Mesendoderm (in vitro differentiated cells): ENCODE data around the gene RPL10A.

Experiments
- DNase-seq: peaks from one replicate; pipeline ENCODE4 v3.0.0; 2013
- H2AK5ac ChIP-seq: 2 replicates; pipeline ENCODE4 v1.6.1; 2013; ENCODE audit warnings: low read length, inconsistent platforms
- H2BK120ac ChIP-seq: 2 replicates; pipeline ENCODE4 v1.6.1; 2013; ENCODE audit warnings: low read depth, mild to moderate bottlenecking, low read length, moderate library complexity, mixed read lengths
- H2BK15ac ChIP-seq: replicated peaks from 2 replicates; pipeline ENCODE4 v1.6.1; 2013; ENCODE audit warnings: low read depth, mild to moderate bottlenecking, moderate library complexity
- H2BK5ac ChIP-seq: 2 replicates; pipeline ENCODE4 v1.6.1; 2013; ENCODE audit warnings: low read length, inconsistent platforms
- H3K18ac ChIP-seq: 2 replicates; pipeline ENCODE4 v1.6.1; 2013; ENCODE audit warnings: mild to moderate bottlenecking, low read length, mixed read lengths
- H3K23ac ChIP-seq: one replicate; pipeline ENCODE4 v1.6.1; 2013; ENCODE audit warnings: low read length
- H3K27ac ChIP-seq: 2 replicates; pipeline ENCODE4 v1.5.1; 2013; ENCODE audit warnings: low read depth, mild to moderate bottlenecking, inconsistent platforms, low read length, moderate library complexity
- H3K27me3 ChIP-seq: 2 replicates; pipeline ENCODE4 v1.6.1; 2013; ENCODE audit warnings: low read length, control low read depth, mild to moderate bottlenecking, inconsistent platforms; ENCODE audit not compliant: insufficient read depth, poor library complexity
- H3K36me3 ChIP-seq: 2 replicates; pipeline ENCODE4 v1.6.1; 2013; ENCODE audit warnings: low read length, inconsistent platforms; ENCODE audit not compliant: control insufficient read depth, insufficient read depth
- H3K4ac ChIP-seq: one replicate; pipeline ENCODE4 v1.6.1; 2013; ENCODE audit warnings: low read depth, mild to moderate bottlenecking, low read length, moderate library complexity
- H3K4me1 ChIP-seq: 2 replicates; pipeline ENCODE4 v1.6.1; 2013; ENCODE audit warnings: low read depth, low read length, inconsistent platforms; ENCODE audit not compliant: control insufficient read depth
- H3K4me2 ChIP-seq: 2 replicates; pipeline ENCODE4 v1.6.1; 2013; ENCODE audit warnings: low read length
- H3K4me3 ChIP-seq: 2 replicates; pipeline ENCODE4 v1.5.1; 2013; ENCODE audit warnings: mild to moderate bottlenecking, low read length
- H3K56ac ChIP-seq: one replicate; pipeline ENCODE4 v1.6.1; 2013; ENCODE audit warnings: low read length
- H3K79me1 ChIP-seq: 2 replicates; pipeline ENCODE4 v1.6.1; 2013; ENCODE audit warnings: low read length, inconsistent platforms
- H3K79me2 ChIP-seq: 2 replicates; pipeline ENCODE4 v1.6.1; 2013; ENCODE audit warnings: mild to moderate bottlenecking, low read length; ENCODE audit not compliant: control insufficient read depth, insufficient read depth
- H3K9ac ChIP-seq: 2 replicates; pipeline ENCODE4 v1.6.1; 2013; ENCODE audit warnings: low read length, inconsistent platforms
- H4K5ac ChIP-seq: one replicate; pipeline ENCODE4 v1.6.1; 2013; ENCODE audit warnings: low read length
- H4K8ac ChIP-seq: one replicate; pipeline ENCODE4 v1.6.1; 2013; ENCODE audit warnings: low read depth, mild to moderate bottlenecking, control low read depth, low read length, moderate library complexity
- WGBS: extraction: QIAGEN DNeasy Blood & Tissue Kit; methylation state at CpG from one replicate; pipeline ENCODE4 v1.1.7; 2013; ENCODE audit warnings: low lambda C conversion rate, missing lambda C conversion rate; ENCODE audit not compliant: insufficient coverage; ENCODE audit errors: extremely low coverage; 5-methylcytosine and 5-hydroxymethylcytosine counted together

Gene RPL10A

DNA sequence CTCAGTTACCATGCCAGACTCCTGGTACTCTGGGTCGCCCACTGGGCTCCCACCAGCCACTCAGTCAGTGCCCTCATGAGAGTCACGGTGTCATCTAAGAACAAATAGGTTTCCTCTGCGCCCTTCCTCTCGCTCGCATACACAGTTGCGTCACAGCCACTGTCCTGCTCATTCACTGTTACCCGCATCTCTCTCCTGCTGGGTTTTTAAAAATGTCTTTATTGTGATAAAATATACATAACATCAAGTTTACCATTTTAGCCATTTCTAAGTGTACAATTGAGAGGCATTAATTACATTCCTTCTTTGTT is 24.7 kb downstream of the RPL10A start:
- Histone ChIP-seq H3K4me2 (no peak overlapping the region), H2BK120ac (no peak overlapping the region), H3K9ac (peak overlapping the region; percentile 80), H3K23ac (no peak overlapping the region), H3K27me3 (no peaks in the 10 kb centered on the region), H3K56ac (peak overlapping the region; percentile 97), H3K27ac (peak overlapping the region; percentile 74), H2BK15ac (no peak overlapping the region), H4K5ac (no peak overlapping the region), H2BK5ac (no peak overlapping the region), H3K18ac (peak overlapping the region; percentile 65), H3K4me3 (no peak overlapping the region), H3K79me2 (peaks cover 60% of the 10 kb centered on the region), H3K79me1 (peaks cover 21% of the 10 kb centered on the region), H4K8ac (no peak overlapping the region), H3K36me3 (no peaks in the 10 kb centered on the region), H3K4ac (no peak overlapping the region), H3K4me1 (peaks cover 41% of the 10 kb centered on the region), H2AK5ac (no peak overlapping the region)
- WGBS = no CpG with 5 or more reads among the region's 7 CpGs
- no peak for DNase-seq

- Histone ChIP-seq H2BK15ac (no peak overlapping the region), H4K8ac (no peak overlapping the region), H3K27me3 (no peaks in the 10 kb centered on the region), H2AK5ac (peak overlapping the region; percentile 18), H3K18ac (no peak overlapping the region), H3K23ac (no peak overlapping the region), H4K5ac (no peak overlapping the region), H3K79me1 (peaks cover 21% of the 10 kb centered on the region), H3K79me2 (peaks cover 56% of the 10 kb centered on the region), H3K36me3 (no peaks in the 10 kb centered on the region), H3K56ac (peak overlapping the region; percentile 52), H3K27ac (no peak overlapping the region), H3K4me3 (no peak overlapping the region), H2BK5ac (no peak overlapping the region), H3K9ac (peak overlapping the region; percentile 48), H3K4me1 (peaks cover 39% of the 10 kb centered on the region), H3K4me2 (no peak overlapping the region), H3K4ac (no peak overlapping the region), H2BK120ac (no peak overlapping the region)
- no CpG with 5 or more reads among the region's 28 CpGs for WGBS
- DNase-seq = no peak
Measured at GRCh38 chr6:35493307-35493983, 25.2 kb downstream of the RPL10A start.

- peaks cover 21% of the 10 kb centered on the region for H3K79me1 ChIP-seq
- no peak overlapping the region for H3K27ac ChIP-seq
- DNase-seq = no peak
- peak overlapping the region; percentile 52 for H3K56ac ChIP-seq
- H3K23ac ChIP-seq = no peak overlapping the region
- no peaks in the 10 kb centered on the region for H3K27me3 ChIP-seq
- peaks cover 54% of the 10 kb centered on the region for H3K79me2 ChIP-seq
- whole genome bisulfite sequencing = no CpG with 5 or more reads among the region's 4 CpGs
- H3K4ac ChIP-seq = no peak overlapping the region
- H2AK5ac ChIP-seq = no peak overlapping the region
- peak overlapping the region; percentile 26 for H3K4me2 ChIP-seq
- peaks cover 43% of the 10 kb centered on the region for H3K4me1 ChIP-seq
- H3K9ac ChIP-seq = peak overlapping the region; percentile 48
- H3K4me3 ChIP-seq = no peak overlapping the region
- no peaks in the 10 kb centered on the region for H3K36me3 ChIP-seq
- no peak overlapping the region for H2BK5ac ChIP-seq
- H3K18ac ChIP-seq = no peak overlapping the region
- no peak overlapping the region for H2BK15ac ChIP-seq
- H4K8ac ChIP-seq = no peak overlapping the region
- no peak overlapping the region for H2BK120ac ChIP-seq
- H4K5ac ChIP-seq = no peak overlapping the region
Measured at GRCh38 chr6:35494161-35494563, 26.0 kb downstream of the RPL10A start.

GRCh38 chr6:35495258-35496035 is 27.2 kb downstream of the RPL10A start:
- H3K18ac ChIP-seq = peak overlapping the region; percentile 88
- no peak overlapping the region for H4K8ac ChIP-seq
- no peak overlapping the region for H2BK120ac ChIP-seq
- peaks cover 46% of the 10 kb centered on the region for H3K79me2 ChIP-seq
- peaks cover 39% of the 10 kb centered on the region for H3K4me1 ChIP-seq
- H3K36me3 ChIP-seq = no peaks in the 10 kb centered on the region
- no peak overlapping the region for H3K27ac ChIP-seq
- H3K23ac ChIP-seq = no peak overlapping the region
- peak overlapping the region; percentile 88 for H3K56ac ChIP-seq
- H3K4me3 ChIP-seq = peak overlapping the region; percentile 66
- no peak overlapping the region for H2AK5ac ChIP-seq
- no peak overlapping the region for H4K5ac ChIP-seq
- H3K4me2 ChIP-seq = peak overlapping the region; percentile 75
- WGBS = no CpG with 5 or more reads among the region's 9 CpGs
- peaks cover 19% of the 10 kb centered on the region for H3K79me1 ChIP-seq
- no peak overlapping the region for H2BK5ac ChIP-seq
- H3K27me3 ChIP-seq = no peaks in the 10 kb centered on the region
- peak overlapping the region; percentile 87 for H3K9ac ChIP-seq
- DNase-seq = no peak
- H3K4ac ChIP-seq = peak overlapping the region; percentile 75
- no peak overlapping the region for H2BK15ac ChIP-seq

GRCh38 chr6:35496036-35496840 is 28.0 kb downstream of the RPL10A start:
- H3K18ac ChIP-seq = peak overlapping the region; percentile 88
- H3K56ac ChIP-seq = peak overlapping the region; percentile 88
- H2BK15ac ChIP-seq = peak overlapping the region; percentile 37
- DNase-seq = peak; percentile 58
- H2BK5ac ChIP-seq = no peak overlapping the region
- no CpG with 5 or more reads among the region's 63 CpGs for WGBS
- H4K5ac ChIP-seq = no peak overlapping the region
- H2AK5ac ChIP-seq = no peak overlapping the region
- peak overlapping the region; percentile 66 for H3K4me3 ChIP-seq
- H3K23ac ChIP-seq = no peak overlapping the region
- H3K79me2 ChIP-seq = peaks cover 44% of the 10 kb centered on the region
- peak overlapping the region; percentile 75 for H3K4me2 ChIP-seq
- peak overlapping the region; percentile 87 for H3K9ac ChIP-seq
- H3K4me1 ChIP-seq = peaks cover 34% of the 10 kb centered on the region
- no peak overlapping the region for H4K8ac ChIP-seq
- peak overlapping the region; percentile 62 for H3K27ac ChIP-seq
- H3K36me3 ChIP-seq = no peaks in the 10 kb centered on the region
- peak overlapping the region; percentile 46 for H2BK120ac ChIP-seq
- peak overlapping the region; percentile 75 for H3K4ac ChIP-seq
- H3K79me1 ChIP-seq = peaks cover 18% of the 10 kb centered on the region
- H3K27me3 ChIP-seq = no peaks in the 10 kb centered on the region
